Neutrophil (primary cell): ENCODE data around the gene RAB27B.

ENCODE experiments used
- H3K27ac ChIP-seq: fragments of 200-600 bp; sonication (generic); 2 replicates; pipeline ENCODE4 v1.5.1; 2016; ENCODE audit warnings: mild to moderate bottlenecking, moderate library complexity
- H3K27me3 ChIP-seq: fragments of 200-600 bp; sonication (generic); 2 replicates; pipeline ENCODE4 v1.6.0; 2016; ENCODE audit warnings: mild to moderate bottlenecking
- H3K36me3 ChIP-seq: fragments of 200-600 bp; sonication (generic); 2 replicates; pipeline ENCODE4 v1.5.1; 2017
- H3K4me1 ChIP-seq, 2 experiments: fragments of 200-600 bp in 1 of 2; sonication (generic) in 1 of 2; 1 replicate in 1 of 2; 2 replicates in 1 of 2; pipeline versions ENCODE4 v1.5.1 to v1.6.1; 2013 to 2016; ENCODE audit warnings: low read depth in 1 of 2, low read length in 1 of 2, mild to moderate bottlenecking in 1 of 2, moderate library complexity in 1 of 2; ENCODE audit not compliant: control insufficient read depth in 1 of 2, insufficient read depth in 1 of 2
- H3K4me3 ChIP-seq, 2 experiments: fragments of 200-600 bp in 1 of 2; sonication (generic) in 1 of 2; 1 replicate in 1 of 2; 2 replicates in 1 of 2; pipeline ENCODE4 v1.5.1; 2013 to 2016; ENCODE audit warnings: low read depth in 1 of 2, low read length in 1 of 2, mild to moderate bottlenecking in 1 of 2, moderate library complexity in 1 of 2
- H3K9me3 ChIP-seq: fragments of 200-600 bp; sonication (generic); 2 replicates; pipeline ENCODE4 v1.5.1; 2016
- TF ChIP-seq, protein P1 (sequence below): fragments of 200-600 bp; sonication (generic); IDR thresholded peaks from 2 replicates; pipeline ENCODE4 v1.5.1; 2016; ENCODE audit warnings: antibody characterized with exemption

RAB27B gene

DNA sequence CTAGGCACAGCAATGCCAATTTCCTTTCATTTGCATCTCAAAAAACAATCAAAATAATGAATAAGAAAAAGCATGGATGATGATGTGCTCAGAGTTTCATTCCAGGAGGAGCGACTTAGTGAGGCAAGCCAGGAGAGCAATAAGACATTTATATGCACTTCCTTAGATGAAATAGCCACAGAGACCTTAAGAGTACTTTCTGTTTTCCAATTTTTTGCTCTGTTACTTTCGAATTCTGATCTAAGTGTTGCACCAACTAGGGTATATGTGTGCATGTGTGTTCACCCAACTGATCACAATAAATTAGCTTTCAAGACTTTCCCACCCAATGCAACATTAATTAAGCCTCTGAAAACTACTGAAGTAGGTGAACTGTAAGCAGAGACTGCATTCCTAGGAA, 709 bp downstream of the RAB27B start:
- peaks cover 9 to 17% of the 10 kb centered on the region in 2 experiments for H3K4me1 ChIP-seq
- H3K27ac ChIP-seq: no peak overlapping the region
- no peaks in the 10 kb centered on the region for H3K36me3 ChIP-seq
- no peak overlapping the region for H3K4me3 ChIP-seq
- peaks cover 35% of the 10 kb centered on the region for H3K27me3 ChIP-seq
- TF ChIP-seq, protein P1, sequence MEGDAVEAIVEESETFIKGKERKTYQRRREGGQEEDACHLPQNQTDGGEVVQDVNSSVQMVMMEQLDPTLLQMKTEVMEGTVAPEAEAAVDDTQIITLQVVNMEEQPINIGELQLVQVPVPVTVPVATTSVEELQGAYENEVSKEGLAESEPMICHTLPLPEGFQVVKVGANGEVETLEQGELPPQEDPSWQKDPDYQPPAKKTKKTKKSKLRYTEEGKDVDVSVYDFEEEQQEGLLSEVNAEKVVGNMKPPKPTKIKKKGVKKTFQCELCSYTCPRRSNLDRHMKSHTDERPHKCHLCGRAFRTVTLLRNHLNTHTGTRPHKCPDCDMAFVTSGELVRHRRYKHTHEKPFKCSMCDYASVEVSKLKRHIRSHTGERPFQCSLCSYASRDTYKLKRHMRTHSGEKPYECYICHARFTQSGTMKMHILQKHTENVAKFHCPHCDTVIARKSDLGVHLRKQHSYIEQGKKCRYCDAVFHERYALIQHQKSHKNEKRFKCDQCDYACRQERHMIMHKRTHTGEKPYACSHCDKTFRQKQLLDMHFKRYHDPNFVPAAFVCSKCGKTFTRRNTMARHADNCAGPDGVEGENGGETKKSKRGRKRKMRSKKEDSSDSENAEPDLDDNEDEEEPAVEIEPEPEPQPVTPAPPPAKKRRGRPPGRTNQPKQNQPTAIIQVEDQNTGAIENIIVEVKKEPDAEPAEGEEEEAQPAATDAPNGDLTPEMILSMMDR: no peak
- H3K9me3 ChIP-seq: no peaks in the 10 kb centered on the region

- no peak overlapping the region for H3K27ac ChIP-seq
- H3K9me3 ChIP-seq: no peaks in the 10 kb centered on the region
- peaks cover 35% of the 10 kb centered on the region for H3K27me3 ChIP-seq
- H3K4me1 ChIP-seq: peaks cover 9 to 17% of the 10 kb centered on the region in 2 experiments
- no peak overlapping the region for H3K4me3 ChIP-seq
- TF ChIP-seq, protein P1: no peak
- no peaks in the 10 kb centered on the region for H3K36me3 ChIP-seq
Measured at GRCh38 chr18:54829856-54830255, 1.6 kb downstream of the RAB27B start.

- H3K4me3 ChIP-seq: no peak overlapping the region
Measured at GRCh38 chr18:54830260-54830659, 2.0 kb downstream of the RAB27B start.

DNA sequence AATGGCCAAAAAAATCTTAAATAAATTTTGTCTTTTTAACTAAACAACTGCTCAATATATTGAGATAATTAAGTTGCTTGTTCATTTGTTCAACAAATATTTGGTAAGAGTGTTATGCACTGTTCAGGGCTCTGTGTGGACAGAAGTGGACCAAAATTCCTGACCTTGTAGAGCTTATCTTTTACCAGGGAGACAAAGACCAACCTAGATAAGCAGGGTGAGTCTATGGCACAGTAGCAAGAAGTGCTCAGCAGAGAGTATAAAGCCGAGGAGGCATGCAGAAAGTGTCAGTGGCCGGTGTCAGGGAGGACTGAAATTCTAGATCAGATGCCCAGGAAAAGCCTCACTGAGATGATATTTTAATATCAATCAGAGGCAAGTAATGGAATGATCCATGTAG, 2.6 kb downstream of the RAB27B start:
- TF ChIP-seq, protein P1: no peak
- H3K4me3 ChIP-seq: no peak overlapping the region
- no peaks in the 10 kb centered on the region for H3K9me3 ChIP-seq
- no peak overlapping the region for H3K27ac ChIP-seq
- H3K36me3 ChIP-seq: no peaks in the 10 kb centered on the region
- H3K4me1 ChIP-seq: peaks cover 9 to 17% of the 10 kb centered on the region in 2 experiments
- H3K27me3 ChIP-seq: peaks cover 40% of the 10 kb centered on the region

More at GRCh38 chr18:54830260-54830659, 2.0 kb downstream of the RAB27B start:
- Histone ChIP-seq H3K36me3 (no peaks in the 10 kb centered on the region), H3K9me3 (no peaks in the 10 kb centered on the region), H3K27ac (no peak overlapping the region), H3K27me3 (peaks cover 35% of the 10 kb centered on the region), H3K4me1 (peaks cover 9 to 17% of the 10 kb centered on the region in 2 experiments)
- TF ChIP-seq, protein P1: no peak

DNA sequence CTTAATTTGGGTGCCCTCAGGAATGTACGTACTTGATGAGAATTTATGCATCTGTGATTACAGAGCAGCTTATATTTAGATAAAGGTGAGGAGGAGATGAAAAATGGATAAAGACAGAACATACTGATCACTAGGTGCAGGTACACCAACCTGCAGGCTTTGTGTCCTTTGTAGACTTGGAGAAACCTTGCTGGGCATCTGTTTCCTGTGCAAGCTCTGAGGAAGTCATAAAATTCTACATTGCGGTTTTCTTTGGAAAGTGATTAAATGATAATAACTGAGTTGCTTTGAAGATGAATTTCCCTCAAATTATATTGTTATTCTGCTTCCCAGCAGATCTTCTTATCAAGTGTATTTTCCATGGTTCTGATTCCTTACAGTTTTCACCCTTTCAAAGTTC, 7.7 kb downstream of the RAB27B start:
- Histone ChIP-seq H3K36me3 (no peaks in the 10 kb centered on the region), H3K4me3 (no peak overlapping the region), H3K27ac (no peak overlapping the region), H3K27me3 (peaks cover 15% of the 10 kb centered on the region), H3K9me3 (no peaks in the 10 kb centered on the region), H3K4me1 (no peaks in the 10 kb centered on the region)
- TF ChIP-seq, protein P1: no peak

GRCh38 chr18:54843314-54843713, 15.0 kb downstream of the RAB27B start:
- Histone ChIP-seq H3K4me3 (no peak overlapping the region), H3K27me3 (no peaks in the 10 kb centered on the region), H3K4me1 (no peaks in the 10 kb centered on the region), H3K36me3 (no peaks in the 10 kb centered on the region), H3K27ac (no peak overlapping the region), H3K9me3 (no peaks in the 10 kb centered on the region)
- TF ChIP-seq, protein P1: no peak
